GM12878 (cell line): ENCODE data around the gene CNDP1. TPM values are rescaled to one million over a fixed set of nuclear protein-coding genes. Genes with fewer than 3 reads are reported as not detected.
A peak's percentile ranks its signal among the peaks of the same experiment; 100 is the strongest.

Experiments used
- E4F1 ChIP-seq: fragments of 450-650 bp; IDR thresholded peaks from 2 replicates; pipeline ENCODE4 v1.6.1; 2018; ENCODE audit warnings: borderline replicate concordance, mild to moderate bottlenecking; ENCODE audit not compliant: partially characterized antibody
- LARP7 ChIP-seq: fragments of 450-650 bp; IDR thresholded peaks from 2 replicates; pipeline ENCODE4 v1.6.1; 2017; ENCODE audit warnings: mild to moderate bottlenecking
- MLLT1 ChIP-seq: fragments of 450-650 bp; IDR thresholded peaks from 2 replicates; pipeline ENCODE4 v1.6.1; 2016; ENCODE audit warnings: mild to moderate bottlenecking
- MTA2 ChIP-seq: fragments of 450-650 bp; IDR thresholded peaks from 2 replicates; pipeline ENCODE4 v1.6.1; 2016; ENCODE audit warnings: low read depth, mild to moderate bottlenecking, moderate library complexity
- NKRF ChIP-seq: fragments of 450-650 bp; conservative IDR thresholded peaks from 2 replicates; pipeline ENCODE4 v1.6.1; 2017; ENCODE audit warnings: mild to moderate bottlenecking, moderate library complexity
- PKNOX1 ChIP-seq: fragments of 450-650 bp; IDR thresholded peaks from 2 replicates; pipeline ENCODE4 v1.6.1; 2016; ENCODE audit warnings: mild to moderate bottlenecking
- POLR2A ChIP-seq: IDR thresholded peaks from 2 replicates; pipeline ENCODE4 v1.6.1; 2011; ENCODE audit warnings: low read depth, mild to moderate bottlenecking, low read length
- POLR2AphosphoS2 ChIP-seq: IDR thresholded peaks from 2 replicates; pipeline ENCODE4 v1.6.1; 2011; ENCODE audit warnings: low read depth, mild to moderate bottlenecking, low read length, improper control_type of control experiment, moderate library complexity
- RAD51 ChIP-seq: fragments of 450-650 bp; IDR thresholded peaks from 2 replicates; pipeline ENCODE4 v1.6.1; 2016; ENCODE audit warnings: moderate library complexity, mild to moderate bottlenecking, inconsistent platforms
- RB1 ChIP-seq: fragments of 450-650 bp; formaldehyde crosslinking; IDR thresholded peaks from 2 replicates; pipeline ENCODE4 v1.6.1; 2017; ENCODE audit warnings: mild to moderate bottlenecking, borderline replicate concordance
- SPI1 ChIP-seq: IDR thresholded peaks from 2 replicates; pipeline ENCODE4 v1.6.1; 2011; ENCODE audit warnings: low read depth, mild to moderate bottlenecking, low read length, moderate library complexity, borderline replicate concordance; ENCODE audit not compliant: insufficient read depth
- SREBF1 ChIP-seq: IDR thresholded peaks from 2 replicates; pipeline ENCODE4 v1.6.1; 2012; ENCODE audit warnings: mild to moderate bottlenecking, low read length
- TCF12 ChIP-seq: IDR thresholded peaks from 2 replicates; pipeline ENCODE4 v1.6.1; 2011; ENCODE audit warnings: low read depth, mild to moderate bottlenecking, low read length
- YY1 ChIP-seq: IDR thresholded peaks from 2 replicates; pipeline ENCODE4 v1.6.1; 2011; ENCODE audit warnings: low read depth, mild to moderate bottlenecking, low read length
- polyA plus RNA-seq, 11 experiments: library from polyadenylated mRNA; depleted of rRNA in 4 of 11; unstranded in 6 of 11; stranded (reverse) in 5 of 11; fragments of >200 nt; fragmentation: Nextera tagmentation in 4 of 11; fragmentation: Illumina TruSeq in 1 of 11; extraction: Ambion mirVana in 4 of 11; extraction: Trizol in 1 of 11; gene quantifications; 1 replicate in 1 of 11; 2 replicates in 10 of 11; pipeline versions ENCODE4 v1.2.1 to v1.2.3, GENCODE V29; 2011 to 2016; ENCODE audit warnings: inconsistent platforms in 2 of 11, missing spikeins in 2 of 11, low read depth in 1 of 11
- total RNA-seq, 4 experiments: library from RNA; depleted of rRNA in 3 of 4; stranded (reverse); fragments of >200 nt in 3 of 4; fragmentation: Illumina TruSeq in 1 of 4; extraction: Trizol in 1 of 4; gene quantifications; 2 replicates each; pipeline versions ENCODE4 v1.2.1 to v1.2.3, GENCODE V29; 2013 to 2021
- TF ChIP-seq, protein P1 (sequence below): IDR thresholded peaks from 2 replicates; pipeline ENCODE4 v1.6.1; 2012; ENCODE audit warnings: improper control_type of control experiment, low read depth, low read length; ENCODE audit not compliant: insufficient replicate concordance

CNDP1 gene
- total and polyA plus RNA-seq, 10 of the 15 experiments (the other 5 are each of a cell fraction or from before 2014, with no cell fraction given), result 0.04 to 0.05 TPM; not detected in 8

DNA sequence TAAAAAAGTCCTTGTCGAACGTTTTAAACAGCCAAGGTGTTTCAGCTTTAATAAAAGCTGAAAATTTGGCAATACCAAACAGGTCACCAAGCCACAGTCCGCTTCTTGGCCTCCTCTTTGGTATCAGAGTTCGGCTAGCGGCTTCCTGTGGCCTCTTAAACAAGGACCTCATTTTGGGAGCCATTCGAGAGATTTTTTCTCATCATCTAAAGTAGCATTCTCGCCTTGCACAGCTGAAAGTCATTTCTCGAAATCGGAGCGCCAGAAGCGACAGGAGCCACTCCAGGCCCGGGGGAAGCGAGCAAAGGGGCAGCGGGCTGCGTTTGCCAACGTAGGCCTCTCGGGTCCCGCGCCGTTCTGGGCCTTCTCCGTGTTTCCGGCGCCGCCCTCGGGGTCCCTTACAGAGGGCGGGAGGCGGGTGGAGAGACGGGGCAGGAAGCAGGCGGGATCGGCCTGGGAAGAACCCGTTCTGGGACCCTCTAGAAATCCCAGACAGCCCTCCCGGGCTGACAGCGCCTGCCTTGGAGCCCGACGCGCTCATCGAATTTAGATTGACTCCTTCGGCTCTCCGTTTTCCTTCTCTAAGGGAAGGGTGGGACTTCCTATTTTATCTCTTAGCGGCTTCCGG, 62.8 kb downstream of the CNDP1 start (continued):
- peak; percentile 86 for TF ChIP-seq MLLT1
- peak; percentile 72 for TF ChIP-seq NKRF
- TF ChIP-seq POLR2AphosphoS2, result no peak
- peak; percentile 72 for TF ChIP-seq E4F1
- TF ChIP-seq SREBF1, result no peak
- peak; percentile 59; the same call in 1 of the 2 replicates for TF ChIP-seq RB1
- peak; percentile 39; the same call in 1 of the 2 replicates for TF ChIP-seq YY1
- no peak for TF ChIP-seq MTA2
- no peak for TF ChIP-seq TCF12
- TF ChIP-seq LARP7, result peak; percentile 84
- TF ChIP-seq PKNOX1, result no peak
- TF ChIP-seq RAD51, result no peak
- peak; percentile 78 for TF ChIP-seq POLR2A
- TF ChIP-seq SPI1, result 0 out of 2 replicates have a peak, but pooled peaks have one; percentile 64
- TF ChIP-seq, protein P1, sequence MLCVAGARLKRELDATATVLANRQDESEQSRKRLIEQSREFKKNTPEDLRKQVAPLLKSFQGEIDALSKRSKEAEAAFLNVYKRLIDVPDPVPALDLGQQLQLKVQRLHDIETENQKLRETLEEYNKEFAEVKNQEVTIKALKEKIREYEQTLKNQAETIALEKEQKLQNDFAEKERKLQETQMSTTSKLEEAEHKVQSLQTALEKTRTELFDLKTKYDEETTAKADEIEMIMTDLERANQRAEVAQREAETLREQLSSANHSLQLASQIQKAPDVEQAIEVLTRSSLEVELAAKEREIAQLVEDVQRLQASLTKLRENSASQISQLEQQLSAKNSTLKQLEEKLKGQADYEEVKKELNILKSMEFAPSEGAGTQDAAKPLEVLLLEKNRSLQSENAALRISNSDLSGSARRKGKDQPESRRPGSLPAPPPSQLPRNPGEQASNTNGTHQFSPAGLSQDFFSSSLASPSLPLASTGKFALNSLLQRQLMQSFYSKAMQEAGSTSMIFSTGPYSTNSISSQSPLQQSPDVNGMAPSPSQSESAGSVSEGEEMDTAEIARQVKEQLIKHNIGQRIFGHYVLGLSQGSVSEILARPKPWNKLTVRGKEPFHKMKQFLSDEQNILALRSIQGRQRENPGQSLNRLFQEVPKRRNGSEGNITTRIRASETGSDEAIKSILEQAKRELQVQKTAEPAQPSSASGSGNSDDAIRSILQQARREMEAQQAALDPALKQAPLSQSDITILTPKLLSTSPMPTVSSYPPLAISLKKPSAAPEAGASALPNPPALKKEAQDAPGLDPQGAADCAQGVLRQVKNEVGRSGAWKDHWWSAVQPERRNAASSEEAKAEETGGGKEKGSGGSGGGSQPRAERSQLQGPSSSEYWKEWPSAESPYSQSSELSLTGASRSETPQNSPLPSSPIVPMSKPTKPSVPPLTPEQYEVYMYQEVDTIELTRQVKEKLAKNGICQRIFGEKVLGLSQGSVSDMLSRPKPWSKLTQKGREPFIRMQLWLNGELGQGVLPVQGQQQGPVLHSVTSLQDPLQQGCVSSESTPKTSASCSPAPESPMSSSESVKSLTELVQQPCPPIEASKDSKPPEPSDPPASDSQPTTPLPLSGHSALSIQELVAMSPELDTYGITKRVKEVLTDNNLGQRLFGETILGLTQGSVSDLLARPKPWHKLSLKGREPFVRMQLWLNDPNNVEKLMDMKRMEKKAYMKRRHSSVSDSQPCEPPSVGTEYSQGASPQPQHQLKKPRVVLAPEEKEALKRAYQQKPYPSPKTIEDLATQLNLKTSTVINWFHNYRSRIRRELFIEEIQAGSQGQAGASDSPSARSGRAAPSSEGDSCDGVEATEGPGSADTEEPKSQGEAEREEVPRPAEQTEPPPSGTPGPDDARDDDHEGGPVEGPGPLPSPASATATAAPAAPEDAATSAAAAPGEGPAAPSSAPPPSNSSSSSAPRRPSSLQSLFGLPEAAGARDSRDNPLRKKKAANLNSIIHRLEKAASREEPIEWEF, result no peak
